Adrenal gland (tissue), 12 donors: ENCODE measurements around the gene EOLA1. TPM values are rescaled to one million over a fixed set of nuclear protein-coding genes. Genes with fewer than 3 reads are reported as not detected.
"Not testable (repeated sequence)": the region's sequence is repeated elsewhere in the genome, so short reads cannot be mapped to it uniquely, and the experiment has no call there.

Source experiments
- DNase-seq, 7 donors: peaks; one replicate each; pipeline ENCODE4 v3.0.0-alpha.2; 2019 to 2020
- H3K27ac ChIP-seq, 5 donors: fragments of 200-600 bp; sonication (generic) in 4 of 5; 1 replicate in 3 of 5; 2 replicates in 2 of 5; pipeline versions ENCODE4 v1.5.1 to v1.8.0; 2016 to 2020; ENCODE audit warnings: mild to moderate bottlenecking in 1 of 5
- H3K27me3 ChIP-seq: fragments of 200-600 bp; 2 replicates; pipeline ENCODE4 v1.8.0; 2021
- H3K36me3 ChIP-seq, 2 donors: fragments of 200-600 bp; replicated peaks in 1 of 2; 1 replicate in 1 of 2; 2 replicates in 1 of 2; pipeline versions ENCODE4 v1.5.1 to v1.8.0; 2018 to 2022
- H3K4me1 ChIP-seq, 2 donors: fragments of 200-600 bp; replicated peaks in 1 of 2; 1 replicate in 1 of 2; 2 replicates in 1 of 2; pipeline versions ENCODE4 v1.5.1 to v1.8.0; 2018 to 2021
- H3K4me3 ChIP-seq, 4 donors: fragments of 200-600 bp; sonication (generic) in 3 of 4; one replicate each; pipeline ENCODE4 v1.5.1; 2016 to 2018
- H3K9me3 ChIP-seq, 3 donors: fragments of 200-600 bp; sonication (generic) in 1 of 3; replicated peaks in 1 of 3; 1 replicate in 2 of 3; 2 replicates in 1 of 3; pipeline versions ENCODE4 v1.5.1 to v1.8.0; 2016 to 2021
- CTCF ChIP-seq, 6 experiments: fragments of 450-650 bp in 4 of 6; fragments of 200-600 bp in 2 of 6; sonication (generic) in 1 of 6; IDR thresholded peaks; 1 replicate in 5 of 6; 2 replicates in 1 of 6; pipeline versions ENCODE4 v1.5.1 to v1.8.0; 2016 to 2021; ENCODE audit warnings: antibody characterized with exemption in 6 of 6, mild to moderate bottlenecking in 2 of 6, moderate library complexity in 1 of 6
- POLR2A ChIP-seq, 2 donors: fragments of 450-650 bp; IDR thresholded peaks; one replicate each; pipeline ENCODE4 v1.6.1; 2017; ENCODE audit warnings: antibody characterized with exemption in 2 of 2, mild to moderate bottlenecking in 2 of 2, moderate library complexity in 1 of 2
- WGBS, 4 donors: extraction: QIAGEN DNeasy Blood & Tissue Kit in 2 of 4; methylation state at CpG; one replicate each; pipeline versions ENCODE4 v1.1.5 to v1.1.7; 2013 to 2017; 5-methylcytosine and 5-hydroxymethylcytosine counted together
- intact Hi-C, 2 donors: fragments of 100-400 bp; cut with DNase I; formaldehyde crosslinking; loops; one replicate each; pipeline versions ENCODE4 v1.14.1 to v1.15.0; 2022 to 2023
- polyA plus RNA-seq, 3 donors: library from polyadenylated mRNA; stranded (reverse); fragments of 200-250 nt in 2 of 3; fragments of 350-450 nt in 1 of 3; fragmentation: Illumina TruSeq in 1 of 3; extraction: RNeasy Lipid Tissue Mini Kit (QIAGEN cat#74804) in 1 of 3; gene quantifications; one replicate each; pipeline ENCODE4 v1.2.3, GENCODE V29; 2013 to 2014
- total RNA-seq, 9 donors: library from RNA; depleted of rRNA in 4 of 9; stranded (reverse); fragments of >200 nt in 4 of 9; fragments of 120-200 nt in 1 of 9; fragmentation: NEBNext Ultra II Directional in 1 of 9; extraction: Animal tissue kit (Norgen Biotek cat#: 25700) in 1 of 9; gene quantifications; one replicate each; pipeline versions ENCODE4 v1.1.0 to v1.2.4, GENCODE V29; 2013 to 2023
- donor health status: healthy with polysubstance abuse.
- donor health status: Bipolar disorder and iron deficiency.
- donor health status: DM: yes; HTN: yes; CAD: no.
- donor health status: DM: no; HTN: no; CAD: no.
- donor health status: DM: no; HTN: no; CAD: no.
- donor health status: DM: yes; HTN: yes; CAD: no.

The EOLA1 gene
- total and polyA plus RNA-seq, 12 donors: 5.9 to 35.1 (median 22.6) TPM

- Histone ChIP-seq H3K4me1 (no peaks in the 10 kb centered on the region), H3K27ac (no peak overlapping the region), H3K9me3 (no peaks in the 10 kb centered on the region), H3K36me3 (no peaks in the 10 kb centered on the region), H3K27me3 (peaks cover 10% of the 10 kb centered on the region), H3K4me3 (no peak overlapping the region)
- WGBS, 4 donors: 39 to 50% (median 47%) methylated on average over 1 of the region's 1 CpG
- intact Hi-C loops: no loop called here
- TF ChIP-seq POLR2A (IDR thresholded peaks at IDR 0.05) (no peak), CTCF (IDR thresholded peaks at IDR 0.05) (no peak)
- DNase-seq: no peak
Measured at GRCh38 chrX:149572743-149573142, 31.9 kb downstream of the EOLA1 start.

- WGBS, 4 donors: no CpG with 5 or more reads among the region's 1 CpG
- H3K27me3 ChIP-seq, H3K9me3 ChIP-seq, H3K27ac ChIP-seq, H3K4me3 ChIP-seq, H3K4me1 ChIP-seq, intact Hi-C loops, DNase-seq, H3K36me3 ChIP-seq: not testable (repeated sequence)
Measured at GRCh38 chrX:149573456-149573855, 32.6 kb downstream of the EOLA1 start.

GRCh38 chrX:149585631-149586030 lies 44.8 kb downstream of the EOLA1 start:
- H3K4me1 ChIP-seq, H3K27ac ChIP-seq, H3K36me3 ChIP-seq, H3K9me3 ChIP-seq, intact Hi-C loops, H3K4me3 ChIP-seq, DNase-seq, H3K27me3 ChIP-seq: not testable (repeated sequence)
- 74 to 91% (median 88%) methylated on average over 5 to 6 of the region's 17 CpGs; no CpG with 5 or more reads in 1 of the 4 donors for WGBS, 4 donors

GRCh38 chrX:149587359-149587758 lies 46.5 kb downstream of the EOLA1 start, which contains the start of gene MAGEA9B:
TSS of gene MAGEA9B (minus strand) at chrX:149587459. CDS start at chrX:149583179, 4,280 bp downstream.
- H3K27me3 ChIP-seq, intact Hi-C loops, H3K27ac ChIP-seq, H3K4me3 ChIP-seq, DNase-seq, H3K9me3 ChIP-seq, H3K36me3 ChIP-seq, H3K4me1 ChIP-seq: not testable (repeated sequence)
- no CpG with 5 or more reads among the region's 12 CpGs for WGBS, 4 donors

GRCh38 chrX:149590993-149591392 lies 50.2 kb downstream of the EOLA1 start:
- H3K4me1 ChIP-seq, intact Hi-C loops, H3K27me3 ChIP-seq, H3K36me3 ChIP-seq, H3K9me3 ChIP-seq, DNase-seq, H3K27ac ChIP-seq, H3K4me3 ChIP-seq: not testable (repeated sequence)
- no CpG with 5 or more reads among the region's 7 CpGs for WGBS, 4 donors

- DNase-seq, H3K27ac ChIP-seq, H3K9me3 ChIP-seq, H3K4me3 ChIP-seq, H3K36me3 ChIP-seq, H3K27me3 ChIP-seq, H3K4me1 ChIP-seq, intact Hi-C loops: not testable (repeated sequence)
- WGBS, 4 donors: no CpG with 5 or more reads among the region's 17 CpGs
Measured at GRCh38 chrX:149595214-149595613, 54.4 kb downstream of the EOLA1 start, which contains the start of gene HSFX2. TSS of gene HSFX2 (minus strand) at chrX:149595314. CDS start at chrX:149594700, 614 bp downstream.

- DNase-seq, H3K27ac ChIP-seq, H3K36me3 ChIP-seq, H3K9me3 ChIP-seq, H3K4me3 ChIP-seq, H3K27me3 ChIP-seq, H3K4me1 ChIP-seq, intact Hi-C loops: not testable (repeated sequence)
- WGBS, 4 donors: no CpG with 5 or more reads among the region's 7 CpGs
Measured at GRCh38 chrX:149595943-149596342, 55.1 kb downstream of the EOLA1 start.

Other genes starting within 250 kb of the EOLA1 start
- gene IDS, start 35.7 kb upstream of the EOLA1 start, total RNA-seq: 10 to 100 TPM; 23.7 to 79.3 (median 50.9) TPM
- 10 to 100 TPM; 19.5 to 87.6 (median 34.8) TPM for gene IDS, start 35.7 kb upstream of the EOLA1 start, polyA plus RNA-seq
- not detected for gene HSFX3, start 8.9 kb downstream of the EOLA1 start, total RNA-seq
- not detected for gene HSFX3, start 8.9 kb downstream of the EOLA1 start, polyA plus RNA-seq
- not detected for gene MAGEA9B, start 46.4 kb downstream of the EOLA1 start, total RNA-seq
- not detected for gene MAGEA9B, start 46.4 kb downstream of the EOLA1 start, polyA plus RNA-seq
- gene HSFX2, start 54.3 kb downstream of the EOLA1 start, total RNA-seq: under 1 TPM in 2 of 9 donors, not detected in 7; 0.18 to 0.70 TPM
- gene HSFX2, start 54.3 kb downstream of the EOLA1 start, polyA plus RNA-seq: 1 to 10 TPM in 2 of 3 donors, not detected in 1; 1.8 to 2.5 TPM
- gene TMEM185A, start 90.8 kb downstream of the EOLA1 start, total RNA-seq: 10 to 100 TPM; 15.3 to 38.0 (median 26.0) TPM
- 10 to 100 TPM; 14.8 to 20.2 (median 16.8) TPM for gene TMEM185A, start 90.8 kb downstream of the EOLA1 start, polyA plus RNA-seq
- gene MAGEA11, start 171.0 kb downstream of the EOLA1 start, total RNA-seq: not detected
- gene MAGEA11, start 171.0 kb downstream of the EOLA1 start, polyA plus RNA-seq: not detected
- 1 to 10 TPM in 6 of 9 donors, under 1 TPM in 3; 0.21 to 2.3 (median 1.6) TPM for gene HSFX1, start 233.1 kb downstream of the EOLA1 start, total RNA-seq
- gene HSFX1, start 233.1 kb downstream of the EOLA1 start, polyA plus RNA-seq: under 1 TPM; 0.51 to 0.80 (median 0.57) TPM
- not detected for gene MAGEA9, start 240.9 kb downstream of the EOLA1 start, total RNA-seq
- not detected for gene MAGEA9, start 240.9 kb downstream of the EOLA1 start, polyA plus RNA-seq